IPS DF 4.7 (cell line): ENCODE results near the gene PAX1.

Source experiments
- DNase-seq: peaks from one replicate; pipeline ENCODE4 v3.0.0-alpha.2; 2013; ENCODE audit warnings: low spot score; ENCODE audit errors: extremely low read depth

The PAX1 gene

DNA sequence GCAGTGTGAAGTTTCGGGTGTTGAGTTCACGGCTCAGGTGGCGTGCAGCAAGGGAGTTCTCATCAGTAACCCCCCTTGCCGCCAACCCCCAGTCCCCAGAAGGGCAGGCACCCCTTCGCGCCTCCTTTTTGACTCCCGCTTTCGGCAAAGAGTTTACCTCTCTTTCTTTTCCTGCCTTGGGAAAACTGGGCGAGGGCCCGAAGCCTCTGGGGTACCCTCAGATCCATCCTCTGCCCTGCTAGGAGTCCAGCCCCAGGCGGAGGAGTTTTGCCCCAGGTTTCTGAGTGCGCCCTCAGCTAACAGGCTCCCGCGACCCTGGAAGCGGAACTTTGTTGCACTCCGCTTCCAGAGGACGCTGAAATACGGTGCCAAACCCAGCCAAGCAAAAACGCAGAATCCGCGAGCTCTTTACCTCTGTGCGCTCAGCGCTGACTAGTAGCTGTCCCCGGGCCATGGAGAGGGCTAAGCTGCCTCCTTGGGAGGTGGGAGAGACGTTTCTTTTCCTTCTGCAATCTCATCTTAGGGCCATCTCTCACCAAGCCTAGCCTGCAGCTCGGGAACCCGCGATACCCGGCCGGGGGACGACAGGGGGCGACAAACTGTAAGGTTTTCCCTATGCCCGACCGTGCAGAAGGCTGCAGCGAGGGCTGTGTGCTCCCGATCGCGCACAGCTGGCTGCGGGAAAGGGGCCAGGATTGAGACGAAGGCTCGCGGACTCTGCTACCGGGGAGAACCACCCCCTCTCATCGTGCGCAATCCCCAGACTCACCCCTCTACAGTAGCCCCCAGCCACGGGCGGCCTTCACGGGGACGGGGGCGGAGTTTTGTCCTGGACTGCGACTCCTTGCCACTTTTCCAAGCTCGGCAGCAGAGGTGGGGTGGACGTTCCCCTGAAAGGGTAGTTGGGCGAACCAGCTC lies 2.7 kb upstream of the PAX1 start:
- no peak for DNase-seq

DNA sequence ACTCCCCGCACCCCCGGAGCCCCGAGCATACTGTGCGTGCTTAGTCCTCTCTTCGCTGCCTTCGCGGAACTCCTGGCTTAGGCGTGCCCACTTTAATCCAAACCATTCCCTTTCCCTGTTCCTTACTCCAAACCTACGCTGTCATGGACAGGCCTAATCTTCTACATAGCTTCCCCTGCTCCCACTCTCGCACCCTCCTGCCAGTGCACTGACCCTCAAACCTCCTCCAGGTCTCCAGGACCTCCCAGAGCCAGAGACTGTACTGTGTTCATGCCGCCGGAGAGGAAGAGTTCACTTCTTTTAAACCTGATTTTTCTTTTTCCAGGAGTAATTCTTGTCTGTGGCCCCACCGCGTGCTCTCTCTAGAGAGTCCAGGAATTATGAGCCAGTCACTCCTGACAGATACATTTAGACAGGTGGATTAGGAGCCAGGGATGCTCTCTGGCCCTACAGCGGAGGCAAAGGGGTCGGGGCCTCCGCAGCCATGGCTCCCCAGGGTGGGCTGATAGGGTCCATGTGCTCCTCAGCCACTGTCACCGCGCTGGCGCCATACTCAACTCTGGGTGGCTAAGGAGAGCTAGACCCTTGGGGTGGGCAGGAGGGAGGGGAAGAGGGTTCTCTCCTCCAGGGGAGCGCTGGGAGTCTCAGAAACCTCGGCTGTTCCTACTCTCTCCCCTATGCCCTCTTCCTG lies 1.6 kb upstream of the PAX1 start:
- DNase-seq: no peak

DNA sequence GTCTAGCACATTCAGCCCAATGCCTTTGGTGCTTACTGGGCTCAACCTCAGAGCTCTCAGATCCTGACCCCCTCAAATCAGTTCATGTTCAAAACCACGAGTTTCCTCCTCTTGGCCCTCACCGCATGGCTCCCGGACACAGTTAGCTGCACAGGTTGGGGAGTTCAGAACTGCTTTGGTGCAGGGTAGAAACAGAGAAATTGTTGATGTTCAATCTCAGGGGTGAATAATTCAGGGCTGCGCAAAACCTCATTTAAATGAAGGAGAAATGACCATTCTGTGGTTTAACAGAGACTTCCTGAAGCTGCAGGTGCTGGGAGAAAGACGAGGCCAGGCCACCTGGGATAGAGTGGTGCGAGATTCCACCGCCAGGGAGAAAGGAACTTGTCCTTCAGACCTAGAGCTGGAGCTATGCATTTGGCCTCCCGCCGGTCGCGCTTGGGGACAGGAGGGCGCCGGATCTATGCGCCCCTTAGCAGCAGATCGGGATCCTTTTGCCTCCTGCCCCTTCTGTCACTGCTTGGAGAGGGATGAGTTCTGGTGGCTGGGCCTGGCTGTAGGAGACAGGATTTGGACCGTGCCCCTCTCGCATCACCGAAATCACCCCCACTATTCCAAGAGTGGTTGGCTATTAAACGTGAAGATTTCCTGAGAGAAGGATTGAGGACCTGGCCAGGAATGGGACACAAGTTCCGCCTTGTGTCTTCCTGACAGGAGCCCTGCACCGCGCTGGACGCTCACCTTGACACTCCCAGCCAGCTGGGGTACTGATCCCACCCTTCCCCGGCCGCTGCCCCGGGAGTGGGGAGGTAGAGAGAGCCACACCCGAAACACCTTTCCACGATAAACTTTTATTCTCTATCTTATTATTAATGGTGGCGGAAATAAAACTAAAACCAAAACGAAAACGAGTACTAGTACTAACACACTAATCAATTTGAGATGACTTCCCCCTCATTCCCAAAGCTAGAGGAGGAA lies 767 bp upstream of the PAX1 start:
- no peak for DNase-seq

DNA sequence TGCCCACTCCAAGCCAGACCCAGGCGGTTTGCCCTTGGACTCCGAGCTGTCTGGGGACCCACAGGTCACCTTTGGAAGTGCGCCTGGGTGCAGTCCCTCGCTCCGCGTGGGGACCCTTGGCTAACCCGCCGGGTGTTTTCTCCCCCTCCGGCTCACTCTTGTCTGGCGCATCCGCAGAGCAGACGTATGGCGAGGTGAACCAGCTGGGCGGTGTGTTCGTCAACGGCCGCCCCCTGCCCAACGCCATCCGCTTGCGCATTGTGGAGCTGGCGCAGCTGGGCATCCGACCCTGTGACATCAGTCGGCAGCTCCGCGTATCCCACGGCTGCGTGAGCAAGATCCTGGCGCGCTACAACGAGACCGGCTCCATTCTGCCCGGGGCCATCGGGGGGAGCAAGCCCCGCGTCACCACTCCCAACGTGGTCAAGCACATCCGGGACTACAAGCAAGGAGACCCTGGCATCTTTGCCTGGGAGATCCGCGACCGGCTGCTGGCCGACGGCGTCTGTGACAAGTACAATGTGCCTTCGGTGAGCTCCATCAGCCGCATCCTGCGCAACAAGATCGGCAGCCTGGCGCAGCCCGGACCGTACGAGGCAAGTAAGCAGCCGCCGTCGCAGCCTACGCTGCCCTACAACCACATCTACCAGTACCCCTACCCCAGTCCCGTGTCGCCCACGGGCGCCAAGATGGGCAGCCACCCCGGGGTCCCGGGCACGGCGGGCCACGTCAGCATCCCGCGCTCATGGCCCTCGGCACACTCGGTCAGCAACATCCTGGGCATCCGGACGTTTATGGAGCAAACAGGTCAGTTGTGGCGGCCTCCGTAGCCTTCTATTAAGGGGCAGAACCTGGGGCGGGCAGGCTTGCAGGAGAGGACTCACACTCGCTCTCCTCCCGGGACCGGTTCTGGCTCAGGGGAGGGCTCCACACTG lies 1.1 kb downstream of the PAX1 start:
- DNase-seq: no peak

DNA sequence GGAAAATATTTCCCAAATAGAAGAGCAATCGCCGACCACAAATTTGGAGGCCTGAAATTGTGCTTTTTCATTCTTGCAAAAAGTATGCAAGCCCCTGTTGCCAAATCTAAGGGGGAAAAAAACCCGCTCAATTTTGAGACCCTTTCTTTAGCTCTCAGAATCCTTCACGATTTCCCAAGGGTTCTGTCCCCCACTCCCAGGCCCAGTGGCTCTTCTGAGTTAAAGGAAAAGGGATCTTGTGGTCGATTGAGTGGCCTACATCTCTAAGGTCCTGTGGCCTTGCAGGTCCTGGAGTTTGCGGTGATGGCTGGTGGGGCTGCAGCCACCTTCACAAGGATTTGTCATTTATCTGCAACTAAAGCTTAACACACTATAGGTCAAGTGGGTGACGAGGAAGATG lies 1.8 kb downstream of the PAX1 start:
- DNase-seq: no peak

DNA sequence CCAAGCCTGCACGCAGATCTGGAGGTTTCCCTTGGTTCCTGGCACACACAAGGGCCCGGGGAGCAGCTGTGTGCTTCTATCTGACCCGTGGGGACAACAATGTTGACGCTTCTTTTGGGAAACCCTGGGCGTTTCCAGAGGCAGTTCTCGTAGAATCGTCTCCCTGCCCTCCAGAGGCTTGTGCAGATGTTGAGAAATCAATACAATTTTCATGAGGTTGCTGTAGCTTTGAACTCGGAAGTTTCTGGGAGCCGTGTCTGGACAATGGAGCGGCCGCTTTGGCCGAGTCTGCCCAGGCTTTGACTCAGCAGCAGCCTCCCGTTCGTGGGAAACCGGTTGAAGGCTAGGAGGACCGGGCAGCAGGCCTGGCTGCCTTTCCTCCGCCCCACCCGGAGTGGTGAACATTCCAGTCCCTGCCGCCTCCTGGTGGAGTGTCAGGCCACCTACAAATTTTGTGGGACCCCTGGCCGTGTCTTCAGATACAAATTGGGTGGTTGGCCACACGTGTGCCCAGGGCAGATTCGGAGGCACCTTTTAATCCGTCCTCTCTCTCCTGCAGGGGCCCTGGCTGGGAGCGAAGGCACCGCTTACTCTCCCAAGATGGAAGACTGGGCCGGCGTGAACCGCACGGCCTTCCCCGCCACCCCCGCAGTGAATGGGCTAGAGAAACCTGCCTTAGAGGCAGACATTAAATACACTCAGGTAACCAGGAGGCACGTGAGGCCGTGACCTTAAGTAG lies 2.7 kb downstream of the PAX1 start:
- no peak for DNase-seq

DNA sequence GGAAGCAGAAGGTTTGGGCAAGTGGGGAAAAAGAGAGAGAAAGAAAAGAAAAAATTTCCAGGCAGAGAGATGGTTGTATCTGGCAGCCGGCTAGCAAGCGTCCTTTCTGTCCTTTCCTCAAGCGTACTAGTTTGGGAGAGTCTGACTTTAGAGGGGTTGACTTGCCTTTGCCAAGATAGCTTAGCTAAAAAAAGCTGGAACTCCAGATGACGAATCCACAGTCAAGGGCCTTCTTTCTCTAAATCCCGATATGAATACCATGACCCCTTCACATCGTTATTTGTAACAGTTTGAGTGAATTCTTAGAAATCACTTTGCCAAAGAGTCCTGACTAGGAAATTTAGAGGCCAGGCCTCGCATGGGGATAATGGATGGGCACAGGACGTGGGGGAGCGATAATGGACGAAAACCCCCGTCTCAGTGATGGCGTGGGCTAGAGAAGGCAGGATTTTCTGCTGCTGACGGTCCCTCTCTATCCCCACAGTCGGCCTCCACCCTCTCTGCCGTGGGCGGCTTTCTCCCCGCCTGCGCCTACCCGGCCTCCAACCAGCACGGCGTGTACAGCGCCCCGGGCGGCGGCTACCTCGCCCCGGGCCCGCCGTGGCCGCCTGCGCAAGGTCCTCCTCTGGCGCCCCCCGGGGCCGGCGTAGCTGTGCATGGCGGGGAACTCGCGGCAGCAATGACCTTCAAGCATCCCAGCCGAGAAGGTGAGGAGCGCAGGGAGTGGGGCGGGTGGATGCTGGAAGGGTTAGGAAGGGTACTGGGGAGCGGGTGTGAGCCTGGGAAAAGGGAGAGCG lies 3.5 kb downstream of the PAX1 start:
- DNase-seq: no peak

DNA sequence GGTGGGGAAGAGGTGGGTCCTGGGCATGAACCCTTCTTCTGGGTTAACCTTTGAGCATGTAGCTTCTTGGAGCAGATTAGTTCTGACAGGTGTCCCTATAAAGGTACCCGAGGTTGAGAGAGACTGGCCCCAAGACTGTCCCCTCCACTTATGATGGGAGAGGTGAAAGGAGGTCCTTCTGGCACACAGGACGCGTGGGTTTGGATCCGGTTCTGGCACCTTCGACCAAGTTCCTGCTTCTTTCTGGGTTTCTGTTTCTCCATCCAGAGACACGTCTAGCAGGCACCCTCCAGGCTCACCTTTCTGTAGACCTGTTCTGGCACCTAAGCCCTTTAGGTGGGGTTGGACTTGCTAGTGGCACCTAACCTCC lies 4.1 kb downstream of the PAX1 start:
- no peak for DNase-seq

DNA sequence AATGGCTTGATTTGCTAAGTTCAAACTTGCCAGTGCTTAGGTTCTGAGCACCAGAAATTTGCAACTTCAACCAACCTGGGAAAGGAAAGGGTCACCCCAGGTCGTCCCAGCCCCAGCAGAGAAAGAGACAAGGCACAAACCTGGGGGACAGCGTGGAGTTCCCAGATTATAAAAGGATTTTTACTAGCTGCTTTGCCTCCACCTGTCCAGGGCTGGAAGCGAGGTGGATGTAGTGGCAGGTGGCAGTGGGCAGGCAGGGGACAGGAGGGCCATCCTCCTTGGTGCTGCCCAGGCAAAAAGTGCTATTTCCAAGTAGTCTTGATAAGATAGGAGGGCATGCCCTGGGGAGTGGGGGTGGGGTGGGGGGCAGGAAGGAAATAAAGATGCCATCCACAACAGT lies 4.9 kb downstream of the PAX1 start:
- DNase-seq: no peak

DNA sequence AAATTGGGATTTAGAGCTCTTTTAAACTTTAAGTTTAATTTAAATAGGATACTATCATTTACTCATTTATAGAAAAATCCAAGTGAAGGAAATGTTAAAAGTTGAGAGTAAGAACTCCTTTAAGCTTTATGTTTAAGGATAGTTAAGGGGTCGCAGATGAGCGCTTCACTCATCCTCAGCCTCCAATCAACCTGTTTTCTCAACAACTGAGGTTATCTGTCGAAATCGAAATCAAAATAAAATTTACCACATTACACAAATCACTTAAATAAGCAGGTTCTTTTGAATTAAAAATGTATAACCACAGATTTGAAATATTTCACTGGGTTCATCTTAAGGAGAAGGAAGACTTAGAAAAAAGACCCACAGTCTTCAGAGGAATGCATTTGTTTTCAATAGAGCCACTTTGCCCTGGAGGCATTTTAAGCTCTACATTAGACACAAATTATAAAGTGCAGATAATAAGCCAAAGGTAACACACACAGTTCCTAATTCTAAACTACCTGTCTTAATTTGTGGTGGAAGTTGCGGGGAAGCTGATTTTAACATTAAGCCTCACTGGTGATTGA lies 5.5 kb downstream of the PAX1 start:
- DNase-seq: no peak

DNA sequence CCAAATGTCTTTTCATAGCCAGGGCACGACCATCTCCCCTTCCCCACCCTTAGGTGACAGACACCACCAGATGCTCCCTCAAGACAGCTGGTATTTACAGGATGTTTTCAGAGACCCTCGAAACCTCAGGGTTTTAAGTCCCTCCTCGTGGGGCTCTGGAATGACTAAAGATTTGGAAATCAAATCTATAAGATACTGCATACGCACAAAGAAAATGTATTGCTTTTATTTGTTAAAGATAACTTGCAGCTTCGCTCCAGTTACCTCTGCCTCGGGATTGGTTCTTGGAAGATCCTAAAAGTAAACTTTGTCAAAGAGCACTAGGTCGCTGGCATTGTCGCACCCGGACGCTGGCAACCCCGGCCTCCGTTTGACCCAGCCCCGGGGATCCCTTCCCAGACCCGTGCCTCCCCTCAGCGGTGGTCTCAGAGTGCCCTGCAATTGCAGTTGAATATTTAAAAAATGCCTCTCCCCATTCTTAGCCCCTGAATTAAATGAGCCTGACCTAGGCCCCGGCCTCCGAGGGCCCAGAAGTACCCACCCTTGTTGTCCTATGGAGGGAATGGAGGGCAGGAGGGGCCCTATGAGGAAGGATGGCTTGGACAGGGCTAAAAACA lies 7.1 kb downstream of the PAX1 start:
- DNase-seq: no peak

DNA sequence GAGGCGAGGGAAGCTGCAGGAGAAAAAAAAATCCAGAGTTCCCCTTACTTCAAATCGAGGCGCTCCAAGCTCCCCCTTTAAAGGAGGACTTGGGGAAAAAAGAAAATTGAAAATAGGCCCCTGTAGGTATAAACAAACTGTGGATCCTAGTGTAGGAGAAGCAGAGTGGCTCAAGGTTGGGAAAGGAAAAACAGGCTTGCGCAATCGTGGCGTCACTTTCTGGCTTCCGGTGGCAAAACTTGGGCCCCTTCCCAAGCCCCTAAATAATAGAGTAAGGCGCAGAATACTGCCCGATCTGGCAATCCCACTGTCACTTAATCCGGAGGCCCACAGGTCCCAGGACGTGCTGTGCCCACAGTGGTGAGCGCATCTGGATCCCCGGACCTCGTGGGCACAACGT lies 8.0 kb downstream of the PAX1 start:
- DNase-seq: no peak

DNA sequence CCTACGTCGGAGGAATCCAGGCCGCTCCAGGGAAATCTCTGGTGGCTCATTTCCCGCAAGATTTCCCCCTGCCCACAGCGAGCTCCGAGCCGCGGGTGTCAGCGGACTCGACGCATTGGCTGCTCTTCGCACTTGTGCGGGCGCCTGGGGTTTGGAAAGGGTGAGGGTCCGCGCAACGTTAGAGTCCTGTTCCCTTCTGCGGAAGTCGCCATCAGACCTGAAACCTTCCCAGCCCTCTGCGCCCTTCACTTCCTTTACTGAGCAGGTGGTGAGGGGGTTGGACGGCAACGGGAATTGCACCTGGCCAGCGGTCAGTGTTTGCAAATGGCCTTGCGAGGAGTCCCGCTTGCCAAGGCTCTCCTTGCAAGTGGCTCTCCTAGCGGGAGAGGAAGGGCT lies 8.4 kb downstream of the PAX1 start:
- no peak for DNase-seq

DNA sequence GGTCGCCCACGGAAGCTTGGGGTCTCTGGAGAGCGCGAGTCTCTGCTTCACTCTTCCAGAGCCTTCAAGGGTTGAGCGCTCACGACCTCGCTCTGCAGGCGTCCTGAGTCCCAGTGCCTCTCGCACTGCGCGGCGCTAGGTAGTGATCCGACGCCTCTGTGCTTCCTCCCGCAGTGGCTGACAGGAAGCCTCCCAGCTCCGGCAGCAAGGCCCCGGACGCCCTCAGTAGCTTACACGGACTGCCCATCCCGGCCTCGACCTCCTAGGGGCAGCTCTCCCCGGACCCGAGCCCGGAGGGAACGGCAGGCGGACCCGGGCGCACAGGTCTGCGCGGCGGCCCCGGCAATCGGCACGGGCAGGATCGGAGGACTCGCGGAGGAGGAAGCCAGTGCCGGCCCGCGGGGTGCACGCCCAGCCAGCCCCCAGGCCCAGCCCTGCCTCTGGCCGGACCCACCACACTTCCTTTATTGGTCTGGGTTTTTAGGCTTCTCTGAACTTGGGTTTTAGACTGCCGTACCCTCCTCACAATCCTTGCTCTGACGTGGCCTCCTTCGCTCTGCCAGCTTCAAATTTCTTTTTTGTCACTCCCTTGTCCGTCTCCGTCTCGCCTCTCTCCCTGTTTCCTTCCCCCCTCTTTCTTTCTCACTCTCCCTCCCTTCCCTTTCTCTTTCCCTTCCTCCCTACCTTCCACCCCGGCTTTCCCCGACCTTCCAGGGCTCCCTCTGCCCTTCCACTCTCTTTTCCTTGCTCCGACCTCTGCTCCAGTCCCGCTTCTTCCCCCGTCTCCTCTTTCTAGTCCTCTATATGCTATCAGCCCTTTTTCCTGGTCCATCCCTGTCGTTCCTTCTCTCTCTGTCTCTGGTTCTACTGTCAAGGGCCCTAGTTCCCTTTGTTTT lies 9.1 kb downstream of the PAX1 start:
- DNase-seq: no peak

DNA sequence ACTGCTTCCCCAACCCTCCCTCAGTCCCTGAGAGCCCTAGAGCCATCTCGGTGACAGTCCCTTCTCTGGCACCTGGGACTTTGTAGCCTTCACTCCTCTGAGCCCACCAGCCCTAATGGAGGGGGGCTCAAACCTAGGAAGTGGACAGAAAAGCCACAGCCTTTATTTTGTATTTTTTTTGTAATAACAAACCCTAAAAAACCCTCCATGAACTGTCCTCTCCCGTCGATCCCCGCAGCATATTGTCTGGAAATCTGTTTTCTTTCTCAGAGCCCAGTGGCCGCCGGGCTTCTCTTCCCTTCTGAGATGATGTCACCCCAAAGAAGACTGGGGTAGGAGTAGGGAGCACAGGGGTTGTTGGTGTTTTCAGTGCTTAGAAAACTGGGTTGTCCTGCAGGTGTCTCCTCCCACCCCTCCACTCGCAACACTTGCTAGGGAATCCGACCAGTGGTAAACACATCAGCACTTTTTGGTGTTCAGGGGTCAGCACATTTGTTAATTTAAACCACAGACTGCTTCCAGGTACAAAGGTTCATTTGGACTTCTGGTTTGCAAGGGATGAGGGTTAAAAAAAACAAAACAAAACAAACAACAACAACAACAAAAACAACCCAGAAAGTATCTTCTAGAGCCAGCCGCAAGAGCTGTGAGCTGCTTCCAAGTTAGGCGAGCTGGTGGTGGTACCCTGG lies 9.9 kb downstream of the PAX1 start:
- DNase-seq: no peak

DNA sequence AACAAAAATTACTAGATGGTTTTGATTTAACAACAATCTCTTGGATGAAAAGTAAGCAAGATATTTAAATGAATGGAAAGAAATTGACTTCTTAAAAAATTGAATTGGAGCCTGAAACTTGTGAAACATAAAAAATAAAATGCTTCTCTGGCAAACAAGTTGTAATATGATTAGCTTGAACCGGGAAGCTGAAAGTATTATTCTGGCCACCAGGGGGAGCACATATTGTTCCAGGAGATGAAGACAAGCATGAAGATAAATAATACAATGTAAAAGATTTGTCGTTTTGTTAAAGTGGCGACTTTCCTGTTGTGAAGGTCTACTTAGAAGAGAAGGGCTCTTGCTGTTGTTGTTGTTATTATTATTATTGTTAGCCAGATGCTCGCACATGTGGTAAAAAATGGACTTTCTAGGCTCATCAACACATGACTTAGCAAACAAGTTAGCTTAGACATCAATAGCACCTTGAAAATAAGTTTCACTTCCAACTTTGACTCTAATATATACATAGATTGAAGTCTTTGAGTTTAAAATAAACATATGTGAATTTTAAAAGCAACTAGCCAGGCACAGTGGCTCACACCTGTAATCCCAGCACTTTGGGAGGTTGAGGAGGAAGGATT lies 14.2 kb downstream of the PAX1 start:
- no peak for DNase-seq
